Gastrocnemius medialis (tissue), 4 donors: ENCODE measurements around the gene GLI3. TPM values are rescaled to one million over a fixed set of nuclear protein-coding genes. Genes with fewer than 3 reads are reported as not detected.

Experiments
- ATAC-seq, 2 donors: fragments of 150-250 bp; one replicate each; pipeline ENCODE4 v1.9.1; 2016
- DNase-seq, 2 donors: peaks; one replicate each; pipeline ENCODE4 v3.0.0-alpha.2; 2019
- H3K27ac ChIP-seq, 4 donors: fragments of 200-600 bp; sonication (generic); 1 replicate in 1 of 4; 2 replicates in 3 of 4; pipeline ENCODE4 v1.5.1; 2016 to 2018; ENCODE audit warnings: mild to moderate bottlenecking in 2 of 4, moderate library complexity in 1 of 4
- H3K27me3 ChIP-seq, 3 donors: fragments of 200-600 bp; sonication (generic) in 2 of 3; 1 replicate in 1 of 3; 2 replicates in 2 of 3; pipeline versions ENCODE4 v1.5.1 to v1.6.0; 2016 to 2019; ENCODE audit warnings: mild to moderate bottlenecking in 1 of 3, moderate library complexity in 1 of 3
- H3K36me3 ChIP-seq, 2 donors: fragments of 200-600 bp; sonication (generic) in 1 of 2; one replicate each; pipeline ENCODE4 v1.5.1; 2017 to 2018
- H3K4me1 ChIP-seq, 2 donors: fragments of 200-600 bp; sonication (generic) in 1 of 2; one replicate each; pipeline ENCODE4 v1.5.1; 2016 to 2017; ENCODE audit warnings: mild to moderate bottlenecking in 2 of 2
- H3K4me3 ChIP-seq, 4 donors: fragments of 200-600 bp; sonication (generic) in 3 of 4; 1 replicate in 1 of 4; 2 replicates in 3 of 4; pipeline ENCODE4 v1.5.1; 2016 to 2019; ENCODE audit warnings: mild to moderate bottlenecking in 2 of 4
- H3K9me3 ChIP-seq, 3 donors: fragments of 200-600 bp; sonication (generic) in 2 of 3; 1 replicate in 1 of 3; 2 replicates in 2 of 3; pipeline ENCODE4 v1.5.1; 2016 to 2019
- CTCF ChIP-seq, 5 experiments: fragments of 450-650 bp in 3 of 5; fragments of 200-600 bp in 2 of 5; sonication (generic) in 2 of 5; IDR thresholded peaks in 4 of 5; conservative IDR thresholded peaks in 1 of 5; 1 replicate in 4 of 5; 2 replicates in 1 of 5; pipeline ENCODE4 v1.5.1; 2016 to 2019; ENCODE audit warnings: antibody characterized with exemption in 5 of 5, mild to moderate bottlenecking in 3 of 5, moderate library complexity in 3 of 5
- POLR2A ChIP-seq, 2 donors: fragments of 450-650 bp; IDR thresholded peaks; one replicate each; pipeline ENCODE4 v1.6.1; 2017; ENCODE audit warnings: antibody characterized with exemption in 2 of 2, mild to moderate bottlenecking in 2 of 2, moderate library complexity in 2 of 2
- in situ Hi-C, 4 donors: fragments of 200-750 bp; cut with MboI; loops; one replicate each; pipeline versions ENCODE4 v1.15.0 to v1.8.0; 2017; ENCODE audit warnings: low sequenced_read_pairs in 4 of 4
- intact Hi-C: fragments of 100-400 bp; cut with DNase I; formaldehyde crosslinking; loops from one replicate; pipeline ENCODE4 v1.15.1; 2023; ENCODE audit warnings: low total_unique reads
- total RNA-seq, 4 donors: library from RNA; depleted of rRNA; stranded (reverse); fragments of >200 nt; gene quantifications; one replicate each; pipeline versions ENCODE4 v1.1.0 to v1.2.3, GENCODE V29; 2016

GLI3 gene
- total RNA-seq, 4 donors from 2014 or later: 0.46 to 1.6 (median 0.81) TPM

DNA sequence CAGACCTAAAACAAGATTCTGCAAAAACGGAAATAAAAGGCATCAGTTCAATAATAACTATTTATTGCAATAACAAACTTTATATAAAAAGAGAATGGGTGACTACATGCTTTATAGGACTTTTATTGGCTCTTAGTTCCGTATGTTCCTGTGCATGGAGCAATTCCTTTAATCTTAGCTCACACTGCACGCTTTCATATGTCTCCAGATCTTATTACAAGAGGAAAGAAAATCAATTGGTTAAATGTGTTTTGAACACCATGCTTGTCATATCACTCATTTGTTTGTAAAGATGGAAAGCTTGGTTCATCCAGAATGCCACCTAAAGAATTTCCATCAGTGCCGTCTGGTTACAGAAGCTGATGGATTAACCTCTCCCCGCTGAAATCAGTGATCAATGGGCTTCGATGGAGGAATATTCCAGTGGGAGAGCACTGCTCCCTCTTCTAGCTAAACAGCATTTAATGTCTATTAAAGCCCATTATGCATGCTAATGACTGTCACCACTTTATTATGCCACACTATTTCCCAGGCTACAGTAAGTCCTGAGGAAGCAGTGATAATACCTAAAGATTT lies 210.3 kb downstream of the GLI3 start:
- H3K27ac ChIP-seq: no peak overlapping the region
- DNase-seq (no peak), ATAC-seq (no peak)
- no peaks in the 10 kb centered on the region for H3K36me3 ChIP-seq
- no peaks in the 10 kb centered on the region for H3K9me3 ChIP-seq
- H3K4me3 ChIP-seq: no peak overlapping the region
- in situ Hi-C loops: no loop called here
- H3K27me3 ChIP-seq: no peaks in the 10 kb centered on the region
- H3K4me1 ChIP-seq: no peaks in the 10 kb centered on the region
- TF ChIP-seq CTCF (IDR thresholded peaks at IDR 0.05 in 4 of 5, conservative IDR thresholded peaks at IDR 0.05 in 1 of 5) (no peak), POLR2A (IDR thresholded peaks at IDR 0.05) (no peak)
- intact Hi-C loops: no loop called here

DNA sequence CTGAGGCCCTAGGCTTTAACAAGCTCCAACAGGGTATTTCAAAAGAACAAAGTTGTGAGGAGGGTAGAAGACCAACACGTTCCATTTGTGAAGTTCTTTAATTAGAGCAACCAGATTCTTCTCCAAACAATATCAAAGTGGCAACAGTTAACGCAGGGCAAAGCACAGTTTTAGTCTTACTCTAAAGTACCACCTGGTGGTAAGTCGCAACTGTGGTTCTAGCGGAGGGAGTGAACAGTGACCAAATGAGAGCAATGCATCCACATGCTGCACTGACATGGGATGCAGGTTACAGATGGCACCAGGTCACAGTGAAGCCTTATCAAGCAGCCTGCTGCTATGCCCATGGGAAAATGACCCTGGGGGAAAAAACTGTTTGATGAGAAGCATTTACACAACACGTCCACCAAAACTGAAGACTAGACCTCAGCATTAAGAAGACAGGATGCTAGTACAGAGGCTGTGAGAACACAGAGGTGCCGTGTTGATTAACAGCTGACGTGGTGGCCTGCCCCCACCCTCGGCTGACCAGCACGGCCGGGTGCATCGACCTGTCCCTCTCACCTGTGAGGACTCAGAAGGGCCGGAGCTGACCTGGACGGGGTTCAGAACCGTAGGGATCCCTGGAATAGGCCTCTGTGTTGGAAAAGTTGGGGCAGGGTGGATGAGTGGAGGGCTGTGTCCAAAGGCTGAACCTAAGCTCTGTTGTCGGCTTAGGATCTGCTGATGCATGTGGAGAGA lies 211.2 kb downstream of the GLI3 start:
- Histone ChIP-seq H3K36me3 (no peaks in the 10 kb centered on the region), H3K27me3 (no peaks in the 10 kb centered on the region), H3K27ac (no peak overlapping the region), H3K4me1 (no peaks in the 10 kb centered on the region), H3K4me3 (no peak overlapping the region), H3K9me3 (no peaks in the 10 kb centered on the region)
- DNase-seq (no peak), ATAC-seq (no peak)
- in situ Hi-C loops: no loop called here
- intact Hi-C loops: no loop called here
- TF ChIP-seq CTCF (IDR thresholded peaks at IDR 0.05 in 4 of 5, conservative IDR thresholded peaks at IDR 0.05 in 1 of 5) (no peak), POLR2A (IDR thresholded peaks at IDR 0.05) (no peak)

GRCh38 chr7:42024537-42024936 lies 212.5 kb downstream of the GLI3 start:
- Histone ChIP-seq H3K9me3 (no peaks in the 10 kb centered on the region), H3K27ac (no peak overlapping the region), H3K4me3 (no peak overlapping the region), H3K36me3 (no peaks in the 10 kb centered on the region), H3K27me3 (no peaks in the 10 kb centered on the region), H3K4me1 (no peaks in the 10 kb centered on the region)
- TF ChIP-seq CTCF (IDR thresholded peaks at IDR 0.05 in 4 of 5, conservative IDR thresholded peaks at IDR 0.05 in 1 of 5) (no peak), POLR2A (IDR thresholded peaks at IDR 0.05) (no peak)
- ATAC-seq (no peak), DNase-seq (no peak)
- in situ Hi-C loops (no loop called here), intact Hi-C loops (no loop called here)

- Histone ChIP-seq H3K27ac (no peak overlapping the region), H3K27me3 (no peaks in the 10 kb centered on the region), H3K4me3 (no peak overlapping the region), H3K36me3 (no peaks in the 10 kb centered on the region), H3K4me1 (no peaks in the 10 kb centered on the region), H3K9me3 (no peaks in the 10 kb centered on the region)
- DNase-seq (no peak), ATAC-seq (no peak)
- TF ChIP-seq CTCF (IDR thresholded peaks at IDR 0.05 in 4 of 5, conservative IDR thresholded peaks at IDR 0.05 in 1 of 5): no peak
- no peak for TF ChIP-seq POLR2A (IDR thresholded peaks at IDR 0.05)
- in situ Hi-C loops: no loop called here
- intact Hi-C loops: no loop called here
Measured at GRCh38 chr7:42023262-42023661, 213.7 kb downstream of the GLI3 start.
